HCT116 (cell line): ENCODE data around the gene DPP10. TPM values are rescaled to one million over a fixed set of nuclear protein-coding genes. Genes with fewer than 3 reads are reported as not detected.

Experiments
- ATAC-seq: fragments of 200-7000 bp; cut with Tn5 transposase; 2 replicates; pipeline ENCODE4 v1.9.1; 2020; ENCODE audit warnings: mild to moderate bottlenecking, moderate library complexity
- BruUV-seq: library from RNA; stranded (reverse); fragments of 400-500 nt; replicated peaks from 2 replicates; lab custom pipeline; 2021; lab: Mats Ljungman, UMichigan
- CTCF ChIA-PET: fragments of 300-600 bp; sonication (Branson Sonifier 250); formaldehyde crosslinking; loops from one replicate; lab custom pipeline; 2021; ENCODE audit warnings: antibody characterized with exemption; lab: Charles Lee
- POLR2A ChIA-PET: fragments of 300-600, 350-600 bp; sonication (Branson Sonifier 250); formaldehyde crosslinking; loops from one replicate; lab custom pipeline; 2021; ENCODE audit warnings: antibody characterized with exemption; lab: Charles Lee
- RAD21 ChIA-PET, 2 experiments: fragments of 300-600 bp; sonication (Branson Sonifier 250); formaldehyde crosslinking; loops; one replicate each; lab custom pipeline; 2023; ENCODE audit warnings: low total read pairs in 2 of 2; ENCODE audit not compliant: uncharacterized antibody in 2 of 2, unreplicated experiment in 2 of 2, low non-redundant PET in 1 of 2; lab: Charles Lee
- DNase-seq: peaks from one replicate; pipeline ENCODE4 v3.0.0-alpha.2; 2010; ENCODE audit warnings: low read depth, low spot score
- H2AFZ ChIP-seq: fragments of 200-600 bp; shearing (Covaris generic), sonication (generic); 2 replicates; pipeline ENCODE4 v1.6.1; 2017; ENCODE audit warnings: low read depth, mixed run types, mixed read lengths, antibody characterized with exemption, low read length; ENCODE audit not compliant: poor library complexity, severe bottlenecking
- H3K27ac ChIP-seq: 2 replicates; pipeline ENCODE4 v1.5.1; 2012; ENCODE audit warnings: low read depth, low read length
- H3K27me3 ChIP-seq: fragments of 200-600 bp; sonication (generic); 2 replicates; pipeline ENCODE4 v1.6.1; 2016; ENCODE audit warnings: mixed run types, low read length, mixed read lengths; ENCODE audit not compliant: insufficient read depth
- H3K36me3 ChIP-seq, 2 experiments: fragments of 200-500 bp in 1 of 2; fragments of 200-600 bp in 1 of 2; sonication (Bioruptor generic) in 1 of 2; sonication (generic) in 1 of 2; 2 replicates each; pipeline versions ENCODE4 v1.5.1 to v1.6.1; 2014 to 2016; ENCODE audit warnings: low read length in 2 of 2, inconsistent platforms in 1 of 2, mixed read lengths in 1 of 2, mixed run types in 1 of 2; ENCODE audit not compliant: insufficient read depth in 2 of 2, control insufficient read depth in 1 of 2
- H3K4me1 ChIP-seq, 2 experiments: fragments of 200-600 bp in 1 of 2; sonication (generic) in 1 of 2; 2 replicates each; pipeline versions ENCODE4 v1.5.1 to v1.6.1; 2012 to 2017; ENCODE audit warnings: low read length in 2 of 2, inconsistent platforms in 1 of 2, mild to moderate bottlenecking in 1 of 2, mixed read lengths in 1 of 2, mixed run types in 1 of 2, moderate library complexity in 1 of 2; ENCODE audit not compliant: insufficient read depth in 2 of 2, control insufficient read depth in 1 of 2
- H3K4me2 ChIP-seq: fragments of 200-600 bp; sonication (generic); 2 replicates; pipeline ENCODE4 v1.6.1; 2017; ENCODE audit warnings: mixed run types, low read length, mixed read lengths
- H3K4me3 ChIP-seq, 2 experiments: fragments of 200-600 bp in 1 of 2; sonication (generic) in 1 of 2; replicated peaks in 1 of 2; 2 replicates each; pipeline ENCODE4 v1.5.1; 2011 to 2016; ENCODE audit warnings: low read length in 2 of 2, control low read depth in 1 of 2, low read depth in 1 of 2, mild to moderate bottlenecking in 1 of 2, mixed read lengths in 1 of 2, mixed run types in 1 of 2
- H3K79me2 ChIP-seq: fragments of 200-600 bp; sonication (generic); 2 replicates; pipeline ENCODE4 v1.6.1; 2017; ENCODE audit warnings: mild to moderate bottlenecking, mixed run types, low read length, moderate library complexity, mixed read lengths; ENCODE audit not compliant: insufficient read depth
- H3K9ac ChIP-seq: fragments of 200-600 bp; sonication (generic); 2 replicates; pipeline ENCODE4 v1.6.1; 2016; ENCODE audit warnings: low read length, mixed read lengths
- H3K9me2 ChIP-seq: fragments of 200-600 bp; sonication (generic), shearing (Covaris generic); 2 replicates; pipeline ENCODE4 v1.6.1; 2017; ENCODE audit warnings: mixed run types, mild to moderate bottlenecking, moderate library complexity; ENCODE audit not compliant: insufficient read depth
- H3K9me3 ChIP-seq, 2 experiments: fragments of 200-500 bp in 1 of 2; fragments of 200-600 bp in 1 of 2; sonication (Bioruptor generic) in 1 of 2; sonication (generic) in 1 of 2; 2 replicates each; pipeline ENCODE4 v1.6.1; 2014 to 2017; ENCODE audit warnings: low read length in 2 of 2, mixed read lengths in 2 of 2, inconsistent platforms in 1 of 2, low read depth in 1 of 2, mild to moderate bottlenecking in 1 of 2, mixed run types in 1 of 2, moderate library complexity in 1 of 2; ENCODE audit not compliant: control insufficient read depth in 1 of 2, insufficient read depth in 1 of 2
- H4K20me1 ChIP-seq: fragments of 200-600 bp; sonication (generic), shearing (Covaris generic); 2 replicates; pipeline ENCODE4 v1.6.1; 2017; ENCODE audit warnings: mixed run types, mild to moderate bottlenecking, moderate library complexity; ENCODE audit not compliant: insufficient read depth
- FOSL1 ChIP-seq: IDR thresholded peaks from 2 replicates; pipeline ENCODE4 v1.6.1; 2012; ENCODE audit warnings: low read depth
- JUND ChIP-seq: IDR thresholded peaks from 2 replicates; pipeline ENCODE4 v1.6.1; 2012
- SP1 ChIP-seq: IDR thresholded peaks from 2 replicates; pipeline ENCODE4 v1.6.1; 2012; ENCODE audit warnings: low read depth
- TCF7L2 ChIP-seq: IDR thresholded peaks from 2 replicates; pipeline ENCODE4 v1.7.0; 2011; ENCODE audit warnings: borderline replicate concordance, inconsistent platforms; ENCODE audit not compliant: insufficient read depth, insufficient read length; ENCODE audit errors: extremely low read depth
- YY1 ChIP-seq: IDR thresholded peaks from 2 replicates; pipeline ENCODE4 v1.6.1; 2011; ENCODE audit warnings: low read length, low read depth, moderate library complexity, mild to moderate bottlenecking; ENCODE audit not compliant: insufficient replicate concordance; ENCODE audit errors: extremely low read depth
- intact Hi-C: fragments of 100-400 bp; cut with micrococcal nuclease; formaldehyde crosslinking; loops from 2 replicates; pipeline ENCODE4 v1.10.0; 2022
- total RNA-seq: library from RNA; stranded (reverse); gene quantifications from one replicate; pipeline ENCODE4 v1.2.1, GENCODE V29; 2021; ENCODE audit not compliant: unreplicated experiment
- TF ChIP-seq, protein P1 (sequence below), 3 experiments: fragments of 200-600 bp in 1 of 3; sonication (generic) in 1 of 3; IDR thresholded peaks in 2 of 3; conservative IDR thresholded peaks in 1 of 3; 2 replicates each; pipeline ENCODE4 v1.5.1; 2012 to 2017; ENCODE audit warnings: low read depth in 2 of 3, low read length in 2 of 3, antibody characterized with exemption in 1 of 3, borderline replicate concordance in 1 of 3, control low read depth in 1 of 3, mild to moderate bottlenecking in 1 of 3, mixed read lengths in 1 of 3, mixed run types in 1 of 3, moderate library complexity in 1 of 3; ENCODE audit not compliant: insufficient read depth in 1 of 3
- TF ChIP-seq, protein P2 (sequence below): IDR thresholded peaks from 2 replicates; pipeline ENCODE4 v1.6.1; 2011; ENCODE audit warnings: mild to moderate bottlenecking, low read length, moderate library complexity; ENCODE audit not compliant: insufficient replicate concordance; ENCODE audit errors: extremely low read depth

DPP10 gene
- total RNA-seq, 1 experiment from 2014 or later = not detected

DNA sequence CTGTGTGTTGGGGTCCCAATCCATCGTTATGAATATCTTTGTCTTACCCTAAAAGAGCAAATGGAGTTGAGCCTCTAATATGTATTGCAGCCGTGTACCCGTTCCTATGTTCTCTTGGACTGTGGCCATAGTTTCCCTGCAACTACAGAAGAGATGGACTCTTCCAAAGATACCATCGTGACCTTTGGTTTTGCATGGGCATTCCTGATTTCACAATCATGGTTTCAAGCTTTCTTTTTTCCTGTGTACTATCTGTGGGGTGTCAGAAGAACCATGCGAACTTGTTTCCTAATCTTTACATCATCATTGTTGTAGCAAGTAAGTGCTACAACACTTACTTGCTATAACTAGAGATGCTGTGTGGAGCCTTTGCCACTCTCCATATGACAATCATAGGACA, 1295.7 kb downstream of the DPP10 start:
- H4K20me1 ChIP-seq = no peaks in the 10 kb centered on the region
- ChIA-PET CTCF (no interaction called here), RAD21 (no interaction called here), POLR2A (no interaction called here)
- intact Hi-C loops = no loop called here
- DNase-seq = no peak
- no peaks in the 10 kb centered on the region for H3K27me3 ChIP-seq
- TF ChIP-seq, protein P1, sequence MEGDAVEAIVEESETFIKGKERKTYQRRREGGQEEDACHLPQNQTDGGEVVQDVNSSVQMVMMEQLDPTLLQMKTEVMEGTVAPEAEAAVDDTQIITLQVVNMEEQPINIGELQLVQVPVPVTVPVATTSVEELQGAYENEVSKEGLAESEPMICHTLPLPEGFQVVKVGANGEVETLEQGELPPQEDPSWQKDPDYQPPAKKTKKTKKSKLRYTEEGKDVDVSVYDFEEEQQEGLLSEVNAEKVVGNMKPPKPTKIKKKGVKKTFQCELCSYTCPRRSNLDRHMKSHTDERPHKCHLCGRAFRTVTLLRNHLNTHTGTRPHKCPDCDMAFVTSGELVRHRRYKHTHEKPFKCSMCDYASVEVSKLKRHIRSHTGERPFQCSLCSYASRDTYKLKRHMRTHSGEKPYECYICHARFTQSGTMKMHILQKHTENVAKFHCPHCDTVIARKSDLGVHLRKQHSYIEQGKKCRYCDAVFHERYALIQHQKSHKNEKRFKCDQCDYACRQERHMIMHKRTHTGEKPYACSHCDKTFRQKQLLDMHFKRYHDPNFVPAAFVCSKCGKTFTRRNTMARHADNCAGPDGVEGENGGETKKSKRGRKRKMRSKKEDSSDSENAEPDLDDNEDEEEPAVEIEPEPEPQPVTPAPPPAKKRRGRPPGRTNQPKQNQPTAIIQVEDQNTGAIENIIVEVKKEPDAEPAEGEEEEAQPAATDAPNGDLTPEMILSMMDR (IDR thresholded peaks at IDR 0.05 in 2 of 3, conservative IDR thresholded peaks at IDR 0.05 in 1 of 3; ENCODE audit: borderline replicate concordance in 1 of 3, insufficient read depth in 1 of 3, low read depth in 2 of 3, low read length in 2 of 3) = no peak
- TF ChIP-seq YY1 = no peak
- TF ChIP-seq TCF7L2 = no peak
- no peak for TF ChIP-seq SP1
- TF ChIP-seq, protein P2, sequence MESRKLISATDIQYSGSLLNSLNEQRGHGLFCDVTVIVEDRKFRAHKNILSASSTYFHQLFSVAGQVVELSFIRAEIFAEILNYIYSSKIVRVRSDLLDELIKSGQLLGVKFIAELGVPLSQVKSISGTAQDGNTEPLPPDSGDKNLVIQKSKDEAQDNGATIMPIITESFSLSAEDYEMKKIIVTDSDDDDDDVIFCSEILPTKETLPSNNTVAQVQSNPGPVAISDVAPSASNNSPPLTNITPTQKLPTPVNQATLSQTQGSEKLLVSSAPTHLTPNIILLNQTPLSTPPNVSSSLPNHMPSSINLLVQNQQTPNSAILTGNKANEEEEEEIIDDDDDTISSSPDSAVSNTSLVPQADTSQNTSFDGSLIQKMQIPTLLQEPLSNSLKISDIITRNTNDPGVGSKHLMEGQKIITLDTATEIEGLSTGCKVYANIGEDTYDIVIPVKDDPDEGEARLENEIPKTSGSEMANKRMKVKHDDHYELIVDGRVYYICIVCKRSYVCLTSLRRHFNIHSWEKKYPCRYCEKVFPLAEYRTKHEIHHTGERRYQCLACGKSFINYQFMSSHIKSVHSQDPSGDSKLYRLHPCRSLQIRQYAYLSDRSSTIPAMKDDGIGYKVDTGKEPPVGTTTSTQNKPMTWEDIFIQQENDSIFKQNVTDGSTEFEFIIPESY = no peak
- TF ChIP-seq FOSL1 = no peak
- no peak for TF ChIP-seq JUND
- ATAC-seq = no peak
- H3K4me3 ChIP-seq = no peak overlapping the region
- H3K4me1 ChIP-seq = no peaks in the 10 kb centered on the region
- no peak overlapping the region for H3K27ac ChIP-seq
- H3K36me3 ChIP-seq = no peaks in the 10 kb centered on the region
- no peak overlapping the region for H2AFZ ChIP-seq
- H3K79me2 ChIP-seq = no peaks in the 10 kb centered on the region
- H3K9me2 ChIP-seq = no peaks in the 10 kb centered on the region
- no peak overlapping the region for H3K9ac ChIP-seq
- BruUV-seq = no TSS peak
- peaks cover 3 to 21% of the 10 kb centered on the region in 2 experiments; a peak in 2 of 4 replicates for H3K9me3 ChIP-seq
- H3K4me2 ChIP-seq = no peak overlapping the region
